Transverse colon (tissue), 3 donors: ENCODE results near the gene ELOB.

Experiments used
- EP300 ChIP-seq: sonication (generic); formaldehyde crosslinking; IDR thresholded peaks from one replicate; pipeline ENCODE4 v1.6.1; 2017; ENCODE audit warnings: antibody characterized with exemption, low read depth
- POLR2A ChIP-seq: fragments of 450-650 bp; IDR thresholded peaks from one replicate; pipeline ENCODE4 v1.6.1; 2016; ENCODE audit warnings: antibody characterized with exemption, mild to moderate bottlenecking, moderate library complexity
- TF ChIP-seq, protein P1 (sequence below), 5 experiments: fragments of 200-600 bp in 3 of 5; fragments of 450-650 bp in 2 of 5; sonication (generic) in 3 of 5; IDR thresholded peaks; 1 replicate in 2 of 5; 2 replicates in 3 of 5; pipeline ENCODE4 v1.5.1; 2016 to 2017; ENCODE audit warnings: antibody characterized with exemption in 5 of 5, inconsistent platforms in 3 of 5, mild to moderate bottlenecking in 2 of 5, moderate library complexity in 1 of 5

DNA sequence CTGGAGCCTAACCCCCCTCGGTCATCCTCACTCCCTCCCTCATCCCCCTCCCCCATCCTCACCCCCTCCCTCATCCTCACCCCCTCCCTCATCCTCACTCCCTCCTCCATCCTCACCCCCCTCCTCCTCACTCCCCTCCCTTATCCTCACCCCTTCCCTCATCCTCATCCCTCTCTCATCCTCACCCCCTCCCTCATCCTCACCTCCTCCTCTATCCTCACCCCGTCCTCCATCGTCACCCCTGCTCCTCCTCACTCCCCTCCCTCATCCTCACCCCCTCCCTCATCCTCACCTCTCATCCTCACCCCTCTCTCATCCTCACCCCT is 9.7 kb upstream of the ELOB start:
- TF ChIP-seq, protein P1, sequence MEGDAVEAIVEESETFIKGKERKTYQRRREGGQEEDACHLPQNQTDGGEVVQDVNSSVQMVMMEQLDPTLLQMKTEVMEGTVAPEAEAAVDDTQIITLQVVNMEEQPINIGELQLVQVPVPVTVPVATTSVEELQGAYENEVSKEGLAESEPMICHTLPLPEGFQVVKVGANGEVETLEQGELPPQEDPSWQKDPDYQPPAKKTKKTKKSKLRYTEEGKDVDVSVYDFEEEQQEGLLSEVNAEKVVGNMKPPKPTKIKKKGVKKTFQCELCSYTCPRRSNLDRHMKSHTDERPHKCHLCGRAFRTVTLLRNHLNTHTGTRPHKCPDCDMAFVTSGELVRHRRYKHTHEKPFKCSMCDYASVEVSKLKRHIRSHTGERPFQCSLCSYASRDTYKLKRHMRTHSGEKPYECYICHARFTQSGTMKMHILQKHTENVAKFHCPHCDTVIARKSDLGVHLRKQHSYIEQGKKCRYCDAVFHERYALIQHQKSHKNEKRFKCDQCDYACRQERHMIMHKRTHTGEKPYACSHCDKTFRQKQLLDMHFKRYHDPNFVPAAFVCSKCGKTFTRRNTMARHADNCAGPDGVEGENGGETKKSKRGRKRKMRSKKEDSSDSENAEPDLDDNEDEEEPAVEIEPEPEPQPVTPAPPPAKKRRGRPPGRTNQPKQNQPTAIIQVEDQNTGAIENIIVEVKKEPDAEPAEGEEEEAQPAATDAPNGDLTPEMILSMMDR (IDR thresholded peaks at IDR 0.05) = no peak
- TF ChIP-seq EP300 (no peak), POLR2A (no peak)
